Activated CD4-positive, alpha-beta T cell treated with anti-CD3 and anti-CD28 coated beads for 24 hours (primary cell): ENCODE data around the gene SDC4.

Source experiments
- DNase-seq, 2 donors: peaks; one replicate each; pipeline ENCODE4 v3.0.0-alpha.2; 2020; ENCODE audit warnings: low read depth in 2 of 2

Gene SDC4

GRCh38 chr20:45343532-45344167 is 4.6 kb downstream of the SDC4 start:
- DNase-seq, result no peak

DNA sequence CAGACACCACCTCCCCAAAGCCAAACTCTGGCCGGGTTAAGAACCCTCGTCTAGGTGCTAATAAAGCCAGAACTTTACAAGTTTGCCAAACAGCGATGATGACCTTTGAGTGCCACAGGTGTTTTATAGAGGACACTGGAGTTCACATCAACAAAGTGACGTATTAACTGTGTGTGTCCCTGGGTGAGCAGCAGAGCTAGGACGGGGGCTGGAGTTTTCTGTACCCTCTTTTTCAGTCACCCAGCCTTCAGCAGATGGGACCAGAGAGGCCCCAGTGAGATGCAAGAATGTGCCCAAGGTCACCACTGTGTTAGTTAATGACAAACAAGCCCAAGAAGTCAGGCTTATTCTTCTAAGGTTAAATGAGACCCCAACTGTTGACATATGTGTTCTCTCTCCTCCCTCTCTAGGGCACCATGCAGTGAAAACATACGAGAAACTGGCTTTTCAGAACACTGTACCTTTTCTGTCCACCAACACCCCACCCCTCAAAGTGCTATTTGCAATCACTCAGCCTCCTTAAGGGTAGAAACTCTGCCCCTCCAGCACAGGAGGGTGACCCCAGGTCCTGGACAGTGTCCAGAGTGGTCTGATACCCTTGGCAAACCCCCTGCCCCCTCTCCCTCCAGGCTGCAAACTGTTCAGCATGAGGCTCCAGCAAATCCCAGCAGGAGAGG is 5.2 kb downstream of the SDC4 start:
- DNase-seq, result no peak

- no peak for DNase-seq
Observed at GRCh38 chr20:45341939-45342854, 6.0 kb downstream of the SDC4 start.

- DNase-seq, result no peak
Observed at GRCh38 chr20:45341579-45341938, 6.7 kb downstream of the SDC4 start.

- no peak for DNase-seq
Observed at GRCh38 chr20:45340951-45341350, 7.3 kb downstream of the SDC4 start.

GRCh38 chr20:45340236-45340847 is 7.9 kb downstream of the SDC4 start:
- DNase-seq, result no peak

DNA sequence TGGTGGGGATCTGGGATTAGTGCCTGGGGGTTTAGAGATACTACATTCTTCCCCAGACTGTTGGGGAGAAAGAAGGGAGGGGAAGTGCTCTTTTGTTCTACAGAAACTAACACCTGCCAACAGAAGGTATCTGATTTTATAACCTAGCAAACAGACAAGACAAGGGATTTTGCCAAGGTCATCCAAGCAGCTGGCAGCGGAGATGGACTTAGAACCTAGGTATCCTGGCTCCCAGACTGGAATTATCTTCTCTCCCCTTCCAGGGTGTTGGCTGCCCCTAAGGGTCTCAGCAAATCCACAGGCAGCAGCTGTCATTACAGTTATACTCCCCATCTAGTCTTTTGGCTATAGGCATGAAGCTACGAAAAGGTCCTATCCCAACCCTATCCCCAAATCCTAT is 8.4 kb downstream of the SDC4 start:
- no peak for DNase-seq

- DNase-seq, result no peak
Observed at GRCh38 chr20:45339084-45339483, 9.1 kb downstream of the SDC4 start.

GRCh38 chr20:45338121-45339030 is 9.8 kb downstream of the SDC4 start:
- no peak for DNase-seq

GRCh38 chr20:45337367-45338120 is 10.7 kb downstream of the SDC4 start:
- DNase-seq, result no peak

DNA sequence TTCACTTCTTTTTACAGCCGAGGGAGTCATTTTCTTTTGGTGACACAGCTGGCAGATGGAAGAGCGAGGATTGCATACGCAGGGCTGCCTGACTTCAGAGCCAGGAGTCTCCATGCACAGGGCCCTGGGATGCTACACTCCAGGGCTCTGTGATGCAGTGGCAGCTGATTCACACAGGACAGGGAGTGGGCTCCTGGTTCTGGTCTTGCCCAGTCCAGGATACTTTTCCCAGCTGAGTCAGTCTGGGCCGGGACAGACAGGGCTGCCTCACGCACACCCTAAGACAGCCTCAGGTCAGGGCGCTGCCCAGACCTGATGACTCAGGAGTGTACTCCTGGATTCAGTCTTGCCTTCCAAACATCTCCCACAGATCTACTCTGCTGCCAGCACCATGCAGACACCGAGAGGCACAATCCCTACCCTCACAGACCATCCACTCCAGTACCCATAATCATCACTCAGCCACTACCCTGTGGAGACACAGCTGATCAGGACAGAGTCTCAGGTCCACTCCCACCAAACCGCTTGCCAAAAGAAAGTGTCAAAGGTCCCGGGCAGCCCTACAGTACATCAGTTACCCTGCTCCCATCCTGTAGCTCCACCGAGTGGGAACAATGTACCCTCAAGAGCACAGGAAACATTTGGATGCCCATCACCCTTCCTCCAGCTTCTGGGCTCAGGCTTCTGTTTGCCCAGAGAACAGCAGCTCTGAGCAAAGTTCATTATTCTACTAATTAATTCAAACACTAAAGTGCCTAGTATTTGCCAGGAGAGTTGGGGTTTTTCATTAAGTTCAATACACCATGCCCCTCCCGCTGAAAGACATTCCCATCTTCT is 11.5 kb downstream of the SDC4 start:
- no peak for DNase-seq

- DNase-seq, result no peak
Observed at GRCh38 chr20:45330476-45330875, 17.7 kb downstream of the SDC4 start.

DNA sequence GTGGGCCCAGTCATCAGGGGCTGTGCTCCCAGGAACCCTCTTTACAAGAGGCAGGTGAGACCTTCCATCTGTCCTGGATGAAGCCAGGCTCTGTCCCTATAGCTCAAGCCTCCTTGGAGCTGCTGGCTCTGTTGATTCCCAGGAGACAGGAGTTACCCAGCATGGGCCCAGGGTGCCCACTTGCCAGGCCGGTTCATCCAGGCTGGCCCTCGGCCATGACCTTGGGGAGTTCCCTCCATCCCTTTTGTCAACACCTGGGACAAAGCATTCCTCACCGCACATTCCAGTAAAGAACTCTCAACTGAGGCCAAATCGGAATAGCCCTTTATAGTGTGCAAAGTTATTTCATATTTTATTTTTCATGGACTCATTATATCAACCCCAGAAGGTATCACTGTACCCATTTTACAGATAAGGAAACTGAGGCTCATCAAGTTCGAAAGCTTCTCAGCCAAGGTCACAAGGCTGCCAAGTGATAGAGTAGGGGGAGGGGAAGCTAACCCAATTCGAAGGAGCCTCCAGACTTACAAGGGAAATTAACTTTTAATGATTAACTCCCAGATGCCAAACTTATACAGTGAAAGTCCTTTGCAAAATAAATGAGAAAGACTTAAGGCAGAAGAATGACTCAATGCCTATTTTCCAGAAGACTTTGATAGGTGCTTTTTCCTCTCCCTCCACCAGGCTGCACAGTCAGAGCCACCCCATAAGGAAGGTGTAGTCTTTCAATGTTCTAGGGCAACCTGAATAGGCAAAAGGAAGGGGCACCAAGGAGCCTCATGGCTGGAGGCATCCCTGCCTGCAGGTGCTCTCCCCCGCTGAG is 18.5 kb downstream of the SDC4 start:
- no peak for DNase-seq

- no peak for DNase-seq
Observed at GRCh38 chr20:45328451-45328850, 19.8 kb downstream of the SDC4 start.

DNA sequence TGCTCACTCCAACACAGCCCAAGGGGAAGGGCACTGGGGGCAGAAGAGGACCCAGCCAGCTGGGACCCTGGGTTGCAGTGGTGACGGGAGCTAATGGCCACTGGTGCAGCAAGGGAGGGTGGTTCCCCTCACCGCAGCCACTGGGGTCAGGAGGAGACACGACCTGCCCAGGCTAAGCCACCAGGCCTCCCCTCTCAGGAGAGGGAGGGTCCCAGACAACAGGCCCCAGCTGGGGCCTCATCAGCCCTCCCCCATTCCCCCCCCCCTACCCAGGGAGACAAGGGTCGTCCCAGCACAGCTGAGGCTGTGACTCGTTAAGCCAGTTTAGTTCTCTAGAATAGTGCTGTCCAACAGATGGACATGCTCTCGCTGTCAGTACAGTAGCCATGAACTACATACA is 22.9 kb downstream of the SDC4 start:
- DNase-seq, result no peak

- DNase-seq, result no peak
Observed at GRCh38 chr20:45323731-45324130, 24.5 kb downstream of the SDC4 start.

- DNase-seq, result no peak
Observed at GRCh38 chr20:45322952-45323383, 25.3 kb downstream of the SDC4 start.

GRCh38 chr20:45320948-45321595 is 27.2 kb downstream of the SDC4 start:
- DNase-seq, result no peak
